Lung (tissue), 12 donors: ENCODE data around the gene GABRA5. TPM values are rescaled to one million over a fixed set of nuclear protein-coding genes. Genes with fewer than 3 reads are reported as not detected.

Source experiments
- ATAC-seq: fragments of 200-7000 bp; cut with Tn5 transposase; one replicate; pipeline ENCODE4 v1.9.1; 2020; ENCODE audit warnings: moderate number of reproducible peaks; ENCODE audit not compliant: insufficient read depth, low FRiP score
- DNase-seq, 3 donors: peaks; one replicate each; pipeline ENCODE4 v3.0.0-alpha.2; 2013 to 2017
- H3K27ac ChIP-seq, 2 donors: one replicate each; pipeline ENCODE4 v1.5.1; 2013; ENCODE audit warnings: mild to moderate bottlenecking in 2 of 2, moderate library complexity in 2 of 2, control low read depth in 1 of 2, inconsistent platforms in 1 of 2, low read depth in 1 of 2, low read length in 1 of 2
- H3K27me3 ChIP-seq, 3 donors: one replicate each; pipeline ENCODE4 v1.5.1; 2013; ENCODE audit warnings: low read length in 2 of 3; ENCODE audit not compliant: control insufficient read depth in 3 of 3, insufficient read depth in 3 of 3
- H3K36me3 ChIP-seq, 4 donors: one replicate each; pipeline ENCODE4 v1.5.1; 2013; ENCODE audit warnings: low read length in 4 of 4, mild to moderate bottlenecking in 1 of 4, moderate library complexity in 1 of 4; ENCODE audit not compliant: control insufficient read depth in 4 of 4, insufficient read depth in 4 of 4
- H3K4me1 ChIP-seq, 5 donors: one replicate each; pipeline ENCODE4 v1.5.1; 2013; ENCODE audit warnings: low read length in 5 of 5, mild to moderate bottlenecking in 2 of 5, moderate library complexity in 1 of 5; ENCODE audit not compliant: control insufficient read depth in 5 of 5, insufficient read depth in 5 of 5
- H3K4me3 ChIP-seq: one replicate; pipeline ENCODE4 v1.5.1; 2013; ENCODE audit warnings: mild to moderate bottlenecking, control low read depth, moderate library complexity
- H3K9ac ChIP-seq, 2 donors: one replicate each; pipeline ENCODE4 v1.5.1; 2013; ENCODE audit warnings: low read length in 2 of 2, control low read depth in 1 of 2; ENCODE audit not compliant: insufficient read depth in 1 of 2
- H3K9me3 ChIP-seq, 4 donors: one replicate each; pipeline ENCODE4 v1.5.1; 2013; ENCODE audit warnings: low read length in 3 of 4, mild to moderate bottlenecking in 1 of 4, moderate library complexity in 1 of 4; ENCODE audit not compliant: control insufficient read depth in 4 of 4, insufficient read depth in 3 of 4
- CTCF ChIP-seq: IDR thresholded peaks from 2 replicates; pipeline ENCODE4 v1.5.1; 2012; ENCODE audit warnings: mild to moderate bottlenecking; ENCODE audit errors: control extremely low read depth, extremely low read depth
- WGBS, 2 donors: extraction: QIAGEN DNeasy Blood & Tissue Kit; methylation state at CpG; one replicate each; pipeline ENCODE4 v1.1.7; 2013; 5-methylcytosine and 5-hydroxymethylcytosine counted together
- polyA plus RNA-seq, 2 donors: library from polyadenylated mRNA; stranded (reverse); fragments of 200-250 nt; gene quantifications; one replicate each; pipeline ENCODE4 v1.2.1, GENCODE V29; 2013
- total RNA-seq, 2 donors: library from RNA; depleted of rRNA in 1 of 2; stranded (reverse); fragments of >200 nt in 1 of 2; gene quantifications; one replicate each; pipeline ENCODE4 v1.2.1, GENCODE V29; 2014 to 2021
- donor health status: control.
- donor health status: control.
- donor health status: Bipolar disorder and iron deficiency.
- donor health status: healthy.
- donor health status: DM: yes; HTN: yes; CAD: no.

The GABRA5 gene
- total and polyA plus RNA-seq, 4 donors = not detected

GRCh38 chr15:26954403-26954802 lies 87.5 kb downstream of the GABRA5 start:
- TF ChIP-seq CTCF = no peak
- H3K4me3 ChIP-seq = no peak overlapping the region

GRCh38 chr15:26967719-26968269 lies 100.9 kb downstream of the GABRA5 start:
- H3K4me1 ChIP-seq = peaks cover 0 to 16% (median 3%) of the 10 kb centered on the region in 5 donors
- H3K27me3 ChIP-seq = peaks cover 0 to 17% (median 8%) of the 10 kb centered on the region in 3 donors
- TF ChIP-seq CTCF = no peak
- peak; percentile 85 to 91 (median 87) for DNase-seq
- ATAC-seq = no peak
- WGBS, 2 donors = 4 to 5% methylated on average over 48 of the region's 48 CpGs
- H3K36me3 ChIP-seq = no peaks in the 10 kb centered on the region
- peak overlapping the region; percentile 39 to 85 for H3K9ac ChIP-seq
- H3K27ac ChIP-seq = no peak overlapping the region
- no peak overlapping the region for H3K4me3 ChIP-seq
- peaks cover 0 to 2% (median 0%) of the 10 kb centered on the region in 4 donors for H3K9me3 ChIP-seq

More at GRCh38 chr15:26954403-26954802, 87.5 kb downstream of the GABRA5 start:
- Histone ChIP-seq H3K9ac (no peak overlapping the region), H3K27me3 (peaks cover 0 to 3% (median 0%) of the 10 kb centered on the region in 3 donors), H3K36me3 (no peaks in the 10 kb centered on the region), H3K27ac (no peak overlapping the region), H3K9me3 (peaks cover 0 to 3% (median 0%) of the 10 kb centered on the region in 4 donors), H3K4me1 (no peaks in the 10 kb centered on the region)
- no peak for DNase-seq
- ATAC-seq = no peak
- 65 to 81% methylated on average over 2 of the region's 2 CpGs for WGBS, 2 donors

- WGBS, 2 donors = 67 to 68% methylated on average over 2 of the region's 2 CpGs
- no peak for ATAC-seq
- H3K27me3 ChIP-seq = peaks cover 0 to 17% (median 8%) of the 10 kb centered on the region in 3 donors
Observed at GRCh38 chr15:26968806-26969205, 101.9 kb downstream of the GABRA5 start.

More at GRCh38 chr15:26968806-26969205, 101.9 kb downstream of the GABRA5 start:
- no peak for TF ChIP-seq CTCF
- H3K9ac ChIP-seq = no peak overlapping the region
- peaks cover 0 to 2% (median 0%) of the 10 kb centered on the region in 4 donors for H3K9me3 ChIP-seq
- no peak overlapping the region for H3K27ac ChIP-seq
- no peak overlapping the region for H3K4me3 ChIP-seq
- H3K36me3 ChIP-seq = no peaks in the 10 kb centered on the region
- peak in 2 of 3 donors; percentile 62 to 79 for DNase-seq
- peaks cover 0 to 19% (median 3%) of the 10 kb centered on the region in 5 donors for H3K4me1 ChIP-seq
